Keratinocyte (primary cell): Measurements from ENCODE around the gene DLGAP1.

Experiments used
- CTCF ChIP-seq, 3 experiments: IDR thresholded peaks in 1 of 3; conservative IDR thresholded peaks in 1 of 3; optimal IDR thresholded peaks in 1 of 3; 2 replicates in 2 of 3; 3 replicates in 1 of 3; pipeline versions ENCODE3 to v1.5.1; 2011; ENCODE audit warnings: low read length in 3 of 3, mild to moderate bottlenecking in 3 of 3, moderate library complexity in 2 of 3, control low read depth in 1 of 3, inconsistent platforms in 1 of 3; ENCODE audit not compliant: insufficient read depth in 2 of 3; ENCODE audit errors: extremely low read depth in 1 of 3
- EZH2 ChIP-seq: IDR thresholded peaks from one replicate; pipeline ENCODE4 v1.6.1; 2012; ENCODE audit warnings: inconsistent platforms, mild to moderate bottlenecking, low read length, moderate library complexity

GRCh38 chr18:3840766-3841165, 614.3 kb downstream of the DLGAP1 start:
- TF ChIP-seq CTCF (optimal IDR thresholded peaks at IDR 0.05 in 1 of 3, IDR thresholded peaks at IDR 0.05 in 1 of 3, conservative IDR thresholded peaks at IDR 0.05 in 1 of 3; ENCODE audit: extremely low read depth in 1 of 3, insufficient read depth in 2 of 3, low read length in 3 of 3) (no peak), EZH2 (no peak)
